Measurements from ENCODE around the gene COBL.

DNA sequence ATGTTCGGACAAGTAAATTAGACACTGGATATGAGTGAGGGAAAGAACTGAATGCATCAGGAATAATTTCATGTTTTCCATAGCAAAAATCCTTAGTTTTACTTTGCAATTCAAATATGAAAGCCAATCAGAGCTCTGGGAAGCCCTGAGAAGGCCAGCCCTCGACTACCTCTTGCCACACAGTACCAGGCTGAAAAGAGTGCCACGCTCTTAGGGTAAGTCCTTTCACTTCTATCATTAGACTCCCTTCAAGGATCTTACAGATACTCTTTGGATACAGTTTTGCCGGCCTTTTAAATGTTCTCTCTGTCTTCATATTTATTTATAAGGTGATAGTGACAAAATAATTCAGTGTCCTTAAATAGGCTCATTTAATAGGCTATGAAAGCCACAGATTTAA, 1.9 kb downstream of the COBL start:
- TF ChIP-seq EZH2 (IDR thresholded peaks at IDR 0.05; ENCODE audit: low read length) (no peak), CTCF (optimal IDR thresholded peaks at IDR 0.05 in 1 of 3, IDR thresholded peaks at IDR 0.05 in 1 of 3, conservative IDR thresholded peaks at IDR 0.05 in 1 of 3; ENCODE audit: extremely low read depth in 1 of 3, insufficient read depth in 2 of 3, low read length in 3 of 3) (no peak)
